CD4-positive, alpha-beta T cell treated with Interleukin-21 for 1 hour (primary cell): ENCODE data around the gene FGFR3.
A peak's percentile ranks its signal among the peaks of the same experiment; 100 is the strongest.

Experiments used
- DNase-seq: peaks from one replicate; pipeline ENCODE4 v3.0.0-alpha.2; 2020

FGFR3 gene

GRCh38 chr4:1792832-1793495, at the start of gene FGFR3:
Gene FGFR3, plus strand, starts transcription at chr4:1793293. Its CDS starts 642 bp downstream, at chr4:1793935.
- peak; percentile 24 for DNase-seq

DNA sequence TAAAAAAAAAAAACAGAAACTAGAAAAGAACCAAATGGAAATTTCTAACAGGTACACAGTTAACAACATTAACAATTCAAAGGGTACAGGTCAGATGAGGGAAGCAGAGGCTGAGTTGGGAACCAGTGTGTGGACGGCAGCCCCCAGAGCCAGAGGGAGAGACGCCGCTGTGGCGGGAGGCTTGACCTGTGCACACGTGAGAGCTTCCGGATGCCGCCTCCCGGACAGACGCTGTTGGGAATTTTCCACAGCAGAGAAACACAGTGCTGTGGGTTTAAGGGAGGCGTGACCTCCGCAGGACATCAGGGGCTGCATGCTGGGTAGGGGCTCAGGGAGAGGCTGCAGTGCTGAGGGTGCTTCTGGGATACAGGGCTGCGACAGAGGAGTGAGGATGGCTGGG, 49.5 kb upstream of the FGFR3 start:
- no peak for DNase-seq

DNA sequence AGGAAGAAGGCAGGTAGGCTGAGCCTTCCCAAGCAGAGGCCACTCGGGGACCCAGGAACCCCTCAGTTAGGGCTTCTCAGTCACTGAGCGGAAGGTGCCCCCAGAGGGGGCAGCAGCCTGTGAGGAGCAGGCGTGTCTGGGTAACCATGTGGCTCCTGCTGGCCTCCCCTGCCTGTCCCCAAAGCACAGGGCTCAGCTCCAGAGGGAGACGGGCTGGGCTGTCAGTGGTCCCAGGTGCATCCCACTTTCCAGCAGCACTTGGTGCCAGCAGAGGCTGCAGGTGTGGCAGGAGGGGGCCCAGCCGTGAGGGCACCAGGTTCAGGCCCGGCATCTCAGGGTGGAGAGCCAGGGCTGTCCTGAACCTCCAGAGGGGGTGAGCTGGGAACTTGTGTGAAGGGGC, 49.1 kb upstream of the FGFR3 start:
- no peak for DNase-seq

- no peak for DNase-seq
These were observed 48.5 kb upstream of the FGFR3 start for GRCh38 chr4:1744552-1744951.

- no peak for DNase-seq
These were observed 47.9 kb upstream of the FGFR3 start for GRCh38 chr4:1745165-1745564.

DNA sequence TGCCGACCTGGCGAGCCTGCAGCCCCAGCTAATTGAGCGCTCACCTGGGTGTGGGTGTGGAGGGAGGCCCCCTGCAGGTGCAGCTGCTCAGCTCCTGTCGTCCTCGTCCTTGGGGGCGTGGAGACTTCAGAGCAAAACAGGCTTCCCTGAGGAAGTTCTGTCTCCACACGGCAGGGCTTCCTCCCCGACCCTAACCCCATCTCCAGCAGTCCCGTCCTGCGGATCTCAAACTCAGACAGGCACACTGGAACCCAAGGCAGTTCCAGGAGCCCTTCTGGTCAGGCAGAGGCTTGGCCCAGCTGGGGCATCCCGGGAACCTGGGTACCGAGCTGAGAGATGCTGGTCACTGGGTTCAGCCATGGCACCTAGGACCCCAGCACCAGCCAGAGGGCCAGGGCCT, 47.4 kb upstream of the FGFR3 start:
- no peak for DNase-seq

- peak; percentile 78 for DNase-seq
These were observed 46.8 kb upstream of the FGFR3 start for GRCh38 chr4:1746265-1746691.

GRCh38 chr4:1746919-1747602, 46.0 kb upstream of the FGFR3 start:
- DNase-seq = no peak

- no peak for DNase-seq
These were observed 45.5 kb upstream of the FGFR3 start for GRCh38 chr4:1747603-1747967.

GRCh38 chr4:1748465-1748995, 44.6 kb upstream of the FGFR3 start:
- DNase-seq = peak; percentile 74

DNA sequence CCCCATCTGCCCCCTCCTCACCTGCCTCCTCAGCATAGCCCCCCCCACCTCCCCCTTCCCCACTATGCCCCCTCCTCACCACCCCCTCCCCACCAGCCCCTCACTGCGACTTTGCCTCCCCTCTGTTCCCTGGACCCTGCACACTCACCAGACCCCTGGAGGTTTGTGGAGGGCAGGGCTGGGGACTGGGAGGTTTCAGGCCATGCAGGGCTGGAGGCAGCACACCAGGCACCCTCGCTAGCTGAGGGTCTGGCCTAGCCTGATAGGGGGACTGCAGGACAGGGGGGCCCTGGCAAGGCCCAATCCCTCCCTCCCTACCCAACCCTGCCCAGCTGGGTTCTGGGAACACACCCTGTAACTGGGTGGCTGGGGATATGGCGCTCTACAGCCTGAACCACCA, 43.7 kb upstream of the FGFR3 start:
- DNase-seq = no peak

- DNase-seq = no peak
These were observed 43.3 kb upstream of the FGFR3 start for GRCh38 chr4:1749826-1750225.

DNA sequence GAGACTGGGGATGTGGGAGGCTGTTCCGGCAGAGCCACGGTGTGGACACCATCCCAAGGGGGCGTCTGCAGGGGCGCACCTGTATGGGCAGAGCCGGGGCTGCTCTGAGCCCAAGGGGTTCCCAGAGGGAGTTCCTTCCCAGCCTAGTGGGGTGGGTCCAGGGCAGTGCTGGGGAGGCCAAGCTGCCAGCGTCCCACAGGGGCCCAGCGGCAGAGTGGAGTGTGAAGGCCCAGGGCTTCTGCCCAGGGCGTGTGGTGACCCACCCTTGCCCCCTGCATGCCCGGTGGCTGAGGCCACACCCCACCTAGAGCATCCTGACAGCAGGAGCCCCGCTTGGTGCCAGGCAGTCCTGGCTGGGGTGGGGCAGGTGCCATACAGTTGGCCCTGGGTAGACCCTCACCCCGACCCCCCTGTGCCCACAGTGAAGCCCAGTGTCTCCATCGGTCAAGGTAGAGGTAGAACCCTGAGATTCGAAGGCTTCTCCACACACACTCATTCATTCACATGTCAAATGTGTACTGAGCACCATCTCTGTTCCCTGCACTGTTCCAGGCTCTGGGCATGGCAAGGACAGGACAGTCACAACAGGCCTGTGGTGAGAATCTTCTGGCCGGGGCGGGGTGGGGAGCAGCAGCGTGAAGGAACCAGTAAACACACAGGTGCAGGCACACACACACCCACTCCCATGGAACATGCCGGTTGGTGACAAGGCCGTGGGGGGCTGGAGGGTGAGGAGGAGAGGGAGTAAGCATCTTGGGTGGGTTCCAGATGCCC, 42.5 kb upstream of the FGFR3 start:
- no peak for DNase-seq

DNA sequence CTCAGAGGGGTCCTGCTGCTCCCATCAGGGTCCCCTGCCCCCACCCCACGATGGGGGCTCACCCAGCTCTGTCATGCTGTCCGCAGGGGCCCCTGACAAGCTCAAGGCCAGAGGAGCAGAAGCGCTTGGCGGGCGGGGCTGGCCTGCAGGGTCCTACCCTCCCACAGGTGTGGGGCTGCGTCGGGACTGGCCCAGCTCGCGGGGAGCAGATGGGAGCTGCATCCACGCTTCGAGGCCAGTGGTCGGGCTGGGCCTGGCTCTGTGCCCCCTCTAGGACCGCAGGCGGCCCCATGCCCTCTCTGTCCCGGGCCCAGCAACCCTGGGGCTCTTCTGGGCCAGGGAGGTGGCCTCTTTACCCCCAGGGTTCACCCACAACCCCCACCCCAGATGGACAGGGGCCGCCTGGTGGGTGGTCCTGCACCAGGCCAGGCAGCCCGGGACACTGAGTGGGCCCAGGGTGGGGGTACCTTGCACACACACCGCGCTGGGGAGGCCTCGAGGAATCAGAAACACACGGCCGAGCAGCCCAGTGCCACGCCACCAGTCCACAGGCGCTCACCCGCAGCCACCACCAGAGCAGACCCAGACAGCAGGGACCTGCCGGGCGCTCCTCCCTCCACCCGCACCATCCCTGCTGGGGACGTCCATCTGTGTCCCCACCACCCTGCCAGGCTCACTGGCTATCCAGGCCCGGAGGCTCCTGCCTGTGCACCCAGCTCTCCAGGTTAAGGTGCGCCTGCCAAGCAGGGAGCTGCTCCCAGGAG, 41.8 kb upstream of the FGFR3 start:
- no peak for DNase-seq

GRCh38 chr4:1751919-1752283, 41.2 kb upstream of the FGFR3 start:
- no peak for DNase-seq

DNA sequence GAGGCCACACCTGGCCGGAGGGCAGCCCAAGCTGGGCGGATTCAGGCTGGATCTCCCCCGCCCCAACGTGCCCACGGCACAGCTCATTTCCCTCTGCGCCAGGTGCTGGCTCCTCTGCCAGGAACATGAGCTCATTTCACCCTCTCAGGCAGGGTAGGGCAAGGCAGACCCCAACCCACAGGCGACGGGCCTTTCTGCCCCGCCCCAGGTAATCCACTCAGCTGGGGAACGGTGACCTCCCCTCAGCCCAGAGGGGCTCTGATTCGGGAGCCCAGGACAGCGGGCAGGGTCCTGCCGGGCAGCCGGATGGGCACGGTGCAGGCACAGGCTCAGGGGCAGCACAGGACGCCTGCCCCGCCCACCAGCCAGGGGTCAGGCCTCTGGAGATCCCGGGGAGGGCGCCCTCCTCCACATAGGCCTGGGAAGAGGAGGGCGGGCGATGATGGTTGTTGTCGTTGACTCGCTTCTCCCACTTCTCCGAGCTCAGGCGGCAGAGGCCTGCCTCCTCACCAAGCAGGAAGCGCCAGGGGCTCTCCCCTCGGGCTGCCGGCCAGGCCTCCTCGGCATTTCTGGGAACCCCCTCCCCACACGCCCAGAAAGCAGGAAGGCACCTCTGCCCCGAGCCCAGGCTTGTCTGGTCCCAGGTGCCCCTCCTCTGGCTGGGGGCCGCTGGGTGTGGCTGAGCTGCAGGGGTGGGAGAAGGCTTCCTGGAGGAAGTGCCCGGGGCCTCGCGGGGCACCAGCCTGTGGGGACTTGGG, 40.6 kb upstream of the FGFR3 start:
- peak; percentile 23 for DNase-seq

DNA sequence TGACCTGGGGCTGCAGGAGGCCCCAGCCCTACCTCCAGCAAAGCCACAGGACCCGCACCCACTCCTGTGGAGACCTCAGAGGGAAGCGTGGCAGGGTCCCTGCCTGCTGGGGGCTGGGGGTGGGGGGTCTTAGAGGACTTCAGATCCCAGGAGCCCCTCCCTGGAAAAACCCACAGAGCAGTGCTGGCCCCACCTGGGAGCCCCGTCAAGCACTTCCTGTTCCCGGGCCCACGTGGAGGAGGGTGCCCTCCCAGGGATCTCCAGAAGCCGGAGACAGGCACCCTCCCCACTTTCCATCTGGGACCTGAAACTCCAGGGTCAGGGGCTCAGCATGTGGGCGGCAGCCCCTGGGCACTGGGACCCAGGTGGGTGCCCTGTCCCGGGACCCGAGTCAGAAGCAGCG, 39.8 kb upstream of the FGFR3 start:
- DNase-seq = no peak

DNA sequence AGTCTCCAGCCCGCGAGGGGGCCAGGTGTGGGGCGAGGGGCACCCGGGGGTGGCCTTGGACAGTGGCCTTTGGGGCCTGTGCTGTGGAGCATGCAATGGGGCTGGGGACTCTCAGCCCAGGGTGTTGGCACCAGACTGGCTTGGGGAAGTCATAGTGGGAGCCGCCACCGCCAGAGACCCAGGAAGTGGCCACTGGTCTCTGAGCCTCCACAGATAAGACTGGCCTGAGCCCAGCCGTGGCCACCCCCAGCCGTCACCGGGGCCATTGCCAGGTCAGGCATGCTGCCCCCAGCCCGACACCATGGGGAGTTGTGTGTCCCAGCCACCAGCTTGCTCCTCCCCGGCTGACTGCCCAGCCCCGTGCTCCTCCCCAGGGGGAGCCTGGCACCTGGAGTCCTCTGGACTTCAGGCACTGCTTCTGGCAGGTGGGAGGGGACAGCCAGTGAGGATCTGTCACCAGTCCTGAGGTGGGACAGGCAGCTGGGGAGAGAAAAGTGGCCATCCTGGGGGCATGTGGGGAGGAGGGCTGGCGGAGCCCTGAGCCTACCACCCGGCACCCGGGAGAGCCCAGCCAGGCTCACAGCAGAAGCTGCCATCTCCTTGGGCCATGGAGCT, 39.3 kb upstream of the FGFR3 start:
- no peak for DNase-seq

DNA sequence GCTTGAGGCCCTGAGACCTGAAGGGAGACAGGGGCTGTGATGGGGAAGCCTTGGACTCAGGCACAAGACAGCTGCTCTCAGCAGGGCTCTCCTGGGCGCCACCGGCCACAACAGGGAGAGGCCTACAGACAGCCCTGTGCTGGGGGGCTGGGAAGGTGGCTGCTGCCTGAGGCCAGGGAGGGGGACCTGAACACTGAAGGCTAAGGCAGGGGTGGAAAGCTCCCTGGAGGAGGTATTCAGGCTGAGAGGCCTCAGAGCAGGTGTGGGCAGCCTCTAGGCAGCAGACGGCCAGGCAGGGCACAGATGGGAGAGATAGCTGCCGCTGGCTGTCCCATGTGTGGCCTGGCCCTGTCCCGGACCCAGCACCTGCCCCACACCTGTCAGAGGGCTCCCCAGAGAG, 38.8 kb upstream of the FGFR3 start:
- no peak for DNase-seq

DNA sequence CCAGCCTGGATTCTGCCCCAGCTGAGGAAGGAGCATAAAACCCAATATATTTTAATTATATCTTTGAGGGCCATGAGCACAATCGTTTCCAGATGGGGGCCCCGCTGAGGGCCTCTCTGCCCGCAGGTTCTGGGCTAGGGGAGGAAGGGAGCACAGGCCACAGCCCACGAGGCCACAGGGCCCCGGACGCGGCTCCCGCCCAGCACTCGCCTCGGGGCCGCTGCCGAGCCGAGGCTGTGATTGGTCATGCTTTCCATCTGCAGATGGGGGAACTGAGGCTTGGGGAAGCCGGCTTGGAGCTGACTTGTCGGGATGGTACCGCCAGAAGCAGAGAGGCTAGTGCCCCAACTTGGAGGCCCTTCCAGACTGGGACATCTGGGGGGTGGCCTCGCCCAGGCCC, 37.8 kb upstream of the FGFR3 start:
- DNase-seq = no peak

DNA sequence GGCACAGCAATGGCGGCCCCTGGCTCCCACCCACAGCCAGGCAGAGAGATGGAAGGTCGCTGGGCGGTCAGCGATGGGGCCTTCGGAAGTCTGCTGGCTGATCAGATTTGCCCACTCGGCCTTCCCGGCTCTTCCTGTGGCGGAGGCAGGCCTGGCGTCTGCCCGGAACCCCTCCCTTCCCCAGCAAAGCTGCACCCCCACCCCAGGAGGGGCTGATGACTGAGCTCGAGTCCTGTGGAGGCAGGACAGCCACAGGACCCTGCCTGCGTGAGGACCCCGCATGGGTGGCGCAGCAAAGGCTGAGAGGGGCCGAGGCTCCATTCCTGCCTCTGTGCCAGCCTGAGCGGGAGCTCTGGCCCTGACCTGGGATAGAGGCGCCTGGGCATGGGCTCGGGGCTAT, 37.0 kb upstream of the FGFR3 start:
- no peak for DNase-seq
